Ascending aorta (tissue), 2 donors: ENCODE data around the gene MSRB3. TPM values are rescaled to one million over a fixed set of nuclear protein-coding genes. Genes with fewer than 3 reads are reported as not detected.

Experiments used
- DNase-seq, 2 donors: peaks; one replicate each; pipeline ENCODE4 v3.0.0-alpha.2; 2019; ENCODE audit warnings: low spot score in 2 of 2
- H3K27ac ChIP-seq, 2 donors: fragments of 200-600 bp; sonication (generic); one replicate each; pipeline ENCODE4 v1.5.1; 2016 to 2017; ENCODE audit warnings: mild to moderate bottlenecking in 1 of 2
- H3K27me3 ChIP-seq: fragments of 200-600 bp; sonication (generic); one replicate; pipeline ENCODE4 v1.5.1; 2017
- H3K36me3 ChIP-seq, 2 donors: fragments of 200-600 bp; sonication (generic); one replicate each; pipeline ENCODE4 v1.5.1; 2016
- H3K4me1 ChIP-seq, 2 donors: fragments of 200-600 bp; sonication (generic); one replicate each; pipeline ENCODE4 v1.5.1; 2016 to 2017; ENCODE audit warnings: mild to moderate bottlenecking in 1 of 2
- H3K4me3 ChIP-seq, 2 donors: fragments of 200-600 bp; sonication (generic); one replicate each; pipeline ENCODE4 v1.5.1; 2016 to 2017; ENCODE audit warnings: mild to moderate bottlenecking in 1 of 2
- H3K9me3 ChIP-seq, 2 donors: fragments of 200-600 bp; sonication (generic); one replicate each; pipeline ENCODE4 v1.5.1; 2016
- CTCF ChIP-seq, 3 experiments: fragments of 200-600 bp in 2 of 3; fragments of 450-650 bp in 1 of 3; sonication (generic) in 2 of 3; IDR thresholded peaks; one replicate each; pipeline ENCODE4 v1.5.1; 2016 to 2019; ENCODE audit warnings: antibody characterized with exemption in 3 of 3, mild to moderate bottlenecking in 1 of 3, moderate library complexity in 1 of 3
- intact Hi-C: fragments of 100-400 bp; cut with DNase I; formaldehyde crosslinking; loops from one replicate; pipeline ENCODE4 v1.15.1; 2023
- total RNA-seq: library from RNA; depleted of rRNA; stranded (reverse); fragments of >200 nt; gene quantifications from one replicate; pipeline ENCODE4 v1.1.0, GENCODE V29; 2016

The MSRB3 gene
- total RNA-seq, 1 donor from 2014 or later = 79.4 TPM

GRCh38 chr12:65434737-65435136, 156.3 kb downstream of the MSRB3 start:
- H3K9me3 ChIP-seq = no peaks in the 10 kb centered on the region
- TF ChIP-seq CTCF (IDR thresholded peaks at IDR 0.05) = no peak
- H3K27ac ChIP-seq = no peak overlapping the region
- no peak for DNase-seq
- no peaks in the 10 kb centered on the region for H3K27me3 ChIP-seq
- peaks cover 0 to 6% of the 10 kb centered on the region in 2 donors for H3K36me3 ChIP-seq
- no peak overlapping the region for H3K4me3 ChIP-seq
- H3K4me1 ChIP-seq = peaks cover 0 to 9% of the 10 kb centered on the region in 2 donors
- intact Hi-C loops = no loop called here

GRCh38 chr12:65443038-65443437, 164.6 kb downstream of the MSRB3 start:
- Histone ChIP-seq H3K36me3 (peaks cover 0 to 6% of the 10 kb centered on the region in 2 donors), H3K4me3 (no peak overlapping the region), H3K4me1 (no peaks in the 10 kb centered on the region), H3K27me3 (no peaks in the 10 kb centered on the region), H3K9me3 (no peaks in the 10 kb centered on the region), H3K27ac (no peak overlapping the region)
- no peak for TF ChIP-seq CTCF (IDR thresholded peaks at IDR 0.05)
- intact Hi-C loops = no loop called here
- no peak for DNase-seq

DNA sequence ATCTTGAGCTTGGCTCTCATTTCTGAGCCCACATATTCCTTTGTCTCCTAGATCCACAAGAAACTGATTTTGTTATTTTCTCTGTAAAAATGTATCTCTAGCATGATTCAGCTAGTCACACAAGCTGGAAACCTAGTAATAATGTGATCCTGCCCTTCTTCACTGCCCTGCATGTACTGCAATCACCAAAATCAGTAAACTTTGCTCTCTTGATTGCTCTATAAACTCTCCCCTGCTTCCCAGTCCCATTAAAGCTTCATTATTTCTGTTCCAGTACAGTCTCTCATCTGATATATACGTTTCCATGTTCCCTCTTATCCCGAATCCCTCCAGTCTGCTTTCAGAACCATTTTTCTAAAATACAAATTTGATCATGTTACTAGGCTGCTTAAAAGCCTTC, 166.5 kb downstream of the MSRB3 start:
- H3K9me3 ChIP-seq = no peaks in the 10 kb centered on the region
- H3K27ac ChIP-seq = no peak overlapping the region
- DNase-seq = no peak
- H3K4me1 ChIP-seq = no peaks in the 10 kb centered on the region
- no peak overlapping the region for H3K4me3 ChIP-seq
- H3K27me3 ChIP-seq = no peaks in the 10 kb centered on the region
- TF ChIP-seq CTCF (IDR thresholded peaks at IDR 0.05) = no peak
- intact Hi-C loops = no loop called here
- no peaks in the 10 kb centered on the region for H3K36me3 ChIP-seq

DNA sequence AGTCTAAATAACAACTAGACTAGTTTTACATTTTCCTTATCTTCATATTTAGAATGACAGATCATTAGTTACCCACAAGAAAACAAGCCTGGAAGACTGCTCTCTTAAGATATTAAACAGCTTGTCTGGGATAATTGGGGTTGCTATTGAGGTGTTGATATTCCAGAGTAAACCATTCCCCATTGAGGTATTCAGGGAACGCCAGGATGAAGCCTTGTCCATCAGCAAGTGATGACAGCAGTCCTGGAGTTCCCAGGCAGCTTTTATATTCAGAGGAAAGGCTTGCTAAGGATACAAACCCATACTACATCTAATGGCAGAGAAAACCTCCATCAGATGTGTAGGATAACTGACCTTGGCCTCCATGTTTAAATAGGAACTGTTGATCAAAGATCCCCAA, 168.4 kb downstream of the MSRB3 start:
- Histone ChIP-seq H3K9me3 (no peaks in the 10 kb centered on the region), H3K4me1 (no peaks in the 10 kb centered on the region), H3K4me3 (no peak overlapping the region), H3K27me3 (no peaks in the 10 kb centered on the region), H3K27ac (no peak overlapping the region), H3K36me3 (no peaks in the 10 kb centered on the region)
- DNase-seq = no peak
- intact Hi-C loops = no loop called here
- TF ChIP-seq CTCF (IDR thresholded peaks at IDR 0.05) = no peak

DNA sequence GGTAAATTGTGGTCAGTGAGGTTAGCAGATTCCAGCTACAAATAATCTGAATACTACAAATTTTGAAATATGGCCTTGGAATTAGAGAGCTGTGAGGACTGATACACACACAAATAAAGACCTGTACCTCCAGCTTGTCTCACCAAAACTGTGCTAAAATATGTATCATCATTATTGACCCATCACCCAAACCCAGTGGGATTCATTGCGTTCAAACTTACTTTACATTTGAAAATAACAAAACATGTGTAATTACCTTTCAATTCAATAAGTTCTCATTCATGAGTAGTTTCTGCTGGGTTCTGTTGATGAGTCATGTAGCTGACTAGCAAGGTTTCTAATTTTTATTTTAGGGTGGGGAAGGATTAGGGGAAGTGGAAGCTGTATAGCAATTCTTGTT, 170.9 kb downstream of the MSRB3 start:
- H3K27me3 ChIP-seq = no peaks in the 10 kb centered on the region
- no peak for TF ChIP-seq CTCF (IDR thresholded peaks at IDR 0.05)
- intact Hi-C loops = no loop called here
- no peak for DNase-seq
- H3K9me3 ChIP-seq = no peaks in the 10 kb centered on the region
- H3K27ac ChIP-seq = no peak overlapping the region
- H3K4me3 ChIP-seq = no peak overlapping the region
- no peaks in the 10 kb centered on the region for H3K4me1 ChIP-seq
- peaks cover under 1 to 10% of the 10 kb centered on the region in 2 donors for H3K36me3 ChIP-seq

GRCh38 chr12:65450625-65451024, 172.1 kb downstream of the MSRB3 start:
- Histone ChIP-seq H3K27ac (no peak overlapping the region), H3K27me3 (no peaks in the 10 kb centered on the region), H3K9me3 (no peaks in the 10 kb centered on the region), H3K36me3 (peaks cover 11 to 16% of the 10 kb centered on the region in 2 donors), H3K4me1 (no peaks in the 10 kb centered on the region), H3K4me3 (no peak overlapping the region)
- TF ChIP-seq CTCF (IDR thresholded peaks at IDR 0.05) = no peak
- DNase-seq = no peak
- intact Hi-C loops = no loop called here
